Activated naive CD8-positive, alpha-beta T cell (primary cell): ENCODE measurements around the gene WIPF1.

Experiments
- H3K27ac Mint-ChIP-seq: one replicate; pipeline ENCODE4 v1.8.0; 2021; ENCODE audit warnings: mixed read lengths
- H3K27me3 Mint-ChIP-seq: one replicate; pipeline ENCODE4 v1.8.0; 2021; ENCODE audit warnings: mixed read lengths
- H3K36me3 Mint-ChIP-seq: one replicate; pipeline ENCODE4 v1.8.0; 2021; ENCODE audit warnings: mixed read lengths
- H3K4me1 Mint-ChIP-seq: one replicate; pipeline ENCODE4 v1.8.0; 2021; ENCODE audit warnings: low read depth, mixed read lengths
- H3K4me3 Mint-ChIP-seq: one replicate; pipeline ENCODE4 v1.8.0; 2021; ENCODE audit warnings: mild to moderate bottlenecking, mixed read lengths
- H3K9me3 Mint-ChIP-seq: one replicate; pipeline ENCODE4 v1.8.0; 2021; ENCODE audit warnings: low read depth, mixed read lengths

The WIPF1 gene

DNA sequence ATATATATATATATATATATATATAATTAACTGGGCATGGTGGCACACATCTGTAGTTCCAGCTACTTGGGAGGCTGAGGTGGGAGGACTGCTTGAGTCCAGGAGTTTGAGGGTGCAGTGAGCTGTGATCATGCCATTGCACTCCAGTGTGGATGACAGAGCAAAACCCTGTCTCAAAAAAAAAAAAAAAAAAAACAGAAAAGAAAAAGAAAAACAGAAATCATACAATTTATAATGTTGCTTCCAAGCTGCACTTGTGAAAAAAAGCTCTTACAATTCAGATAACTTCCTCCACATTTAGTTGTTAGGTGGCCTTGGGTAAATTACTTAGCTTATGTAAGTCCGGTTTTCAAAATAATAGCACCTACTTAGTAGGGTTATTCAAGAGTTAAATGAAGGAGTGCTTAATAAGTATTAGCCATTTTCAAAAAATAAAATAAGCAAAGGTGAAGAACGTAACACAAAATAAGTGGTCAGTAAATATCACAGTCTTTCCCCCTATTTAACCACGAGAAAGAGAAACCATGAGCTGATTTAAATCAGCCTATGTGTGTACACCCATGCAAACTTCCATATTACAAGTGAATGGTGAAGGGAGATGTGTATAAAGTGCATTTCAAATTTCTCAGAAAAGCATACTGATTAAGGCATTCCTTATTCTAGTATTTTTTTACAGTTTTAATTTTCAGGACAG lies 2.3 kb downstream of the WIPF1 start:
- no peaks in the 10 kb centered on the region for H3K9me3 Mint-ChIP-seq
- H3K27me3 Mint-ChIP-seq, result no peaks in the 10 kb centered on the region
- peak overlapping the region; percentile 92 for H3K4me3 Mint-ChIP-seq
- H3K36me3 Mint-ChIP-seq, result peaks cover 12% of the 10 kb centered on the region
- H3K4me1 Mint-ChIP-seq, result peaks cover 76% of the 10 kb centered on the region
- H3K27ac Mint-ChIP-seq, result peak overlapping the region; percentile 97

DNA sequence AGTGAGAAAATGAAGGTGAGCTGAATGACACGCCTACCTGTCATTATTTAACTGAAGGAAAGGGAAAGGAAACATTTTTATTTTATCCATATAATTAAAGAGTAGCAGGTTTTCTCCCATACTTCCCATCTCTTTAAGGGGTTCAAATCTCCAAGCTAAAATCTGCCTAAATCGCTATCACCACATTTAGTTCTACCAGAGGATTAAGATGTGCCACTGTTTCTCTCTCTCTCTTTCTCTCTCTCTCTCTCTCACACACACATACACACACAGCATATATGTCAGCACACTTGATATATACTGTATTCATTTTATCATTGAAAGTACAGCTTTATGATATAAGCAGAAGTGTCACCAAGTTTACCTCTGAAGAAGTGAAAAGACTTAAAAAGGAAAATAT lies 3.1 kb downstream of the WIPF1 start:
- Mint-ChIP-seq H3K4me3 (peak overlapping the region; percentile 92), H3K4me1 (peaks cover 75% of the 10 kb centered on the region), H3K9me3 (no peaks in the 10 kb centered on the region), H3K36me3 (peaks cover 13% of the 10 kb centered on the region), H3K27ac (peak overlapping the region; percentile 97), H3K27me3 (no peaks in the 10 kb centered on the region)

DNA sequence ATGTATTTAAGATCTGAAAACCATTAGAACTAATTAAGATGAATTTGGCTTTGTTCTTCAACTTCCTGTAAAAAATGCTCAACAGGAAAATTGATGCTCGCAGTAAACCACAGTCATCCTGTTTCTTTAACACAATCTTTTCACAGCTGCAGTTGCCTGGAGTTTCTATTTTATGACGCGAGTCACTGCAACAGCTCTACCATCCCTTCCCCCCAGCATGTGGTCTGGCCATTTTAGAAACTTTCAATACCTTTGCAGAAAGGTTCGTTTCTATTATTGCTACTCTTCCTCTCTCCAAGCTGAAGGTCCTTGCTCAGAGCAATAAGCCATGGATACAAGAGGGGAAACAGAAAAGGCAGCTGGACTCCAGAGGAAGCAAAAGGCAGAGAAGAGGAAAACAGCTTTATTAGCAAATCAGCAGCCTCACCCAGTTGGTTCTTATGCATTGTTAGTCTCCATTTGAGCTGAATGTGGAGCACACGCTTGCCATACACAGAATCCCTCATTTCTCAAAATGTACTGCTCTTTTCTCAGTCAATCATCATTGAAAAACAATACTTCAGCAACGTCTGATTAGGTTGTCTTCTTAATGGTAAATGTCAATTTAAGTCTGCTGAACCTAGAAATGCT lies 3.9 kb downstream of the WIPF1 start:
- peaks cover 13% of the 10 kb centered on the region for H3K36me3 Mint-ChIP-seq
- H3K27ac Mint-ChIP-seq, result peak overlapping the region; percentile 97
- peak overlapping the region; percentile 92 for H3K4me3 Mint-ChIP-seq
- no peaks in the 10 kb centered on the region for H3K9me3 Mint-ChIP-seq
- no peaks in the 10 kb centered on the region for H3K27me3 Mint-ChIP-seq
- peaks cover 75% of the 10 kb centered on the region for H3K4me1 Mint-ChIP-seq

DNA sequence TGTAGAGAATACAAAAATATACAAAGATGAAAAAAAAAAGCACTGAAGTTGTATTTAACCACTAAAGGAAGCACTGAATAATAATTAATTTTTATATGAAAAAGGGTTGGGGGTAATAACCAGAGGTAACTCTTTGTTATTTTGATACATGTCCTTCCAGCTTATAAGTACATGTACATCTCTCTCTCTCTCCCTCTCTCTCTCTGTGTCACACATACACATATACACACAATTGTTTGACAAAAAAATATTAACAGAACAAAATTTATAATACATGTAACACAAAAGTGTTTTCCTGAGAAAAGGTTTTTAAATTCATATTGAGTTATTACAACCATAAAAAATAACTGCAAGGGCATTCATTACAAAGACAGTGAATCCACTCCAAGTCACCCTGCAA lies 4.6 kb downstream of the WIPF1 start:
- Mint-ChIP-seq H3K9me3 (no peaks in the 10 kb centered on the region), H3K27ac (peak overlapping the region; percentile 97), H3K36me3 (peaks cover 13% of the 10 kb centered on the region), H3K4me1 (peaks cover 75% of the 10 kb centered on the region), H3K27me3 (no peaks in the 10 kb centered on the region), H3K4me3 (peak overlapping the region; percentile 92)

DNA sequence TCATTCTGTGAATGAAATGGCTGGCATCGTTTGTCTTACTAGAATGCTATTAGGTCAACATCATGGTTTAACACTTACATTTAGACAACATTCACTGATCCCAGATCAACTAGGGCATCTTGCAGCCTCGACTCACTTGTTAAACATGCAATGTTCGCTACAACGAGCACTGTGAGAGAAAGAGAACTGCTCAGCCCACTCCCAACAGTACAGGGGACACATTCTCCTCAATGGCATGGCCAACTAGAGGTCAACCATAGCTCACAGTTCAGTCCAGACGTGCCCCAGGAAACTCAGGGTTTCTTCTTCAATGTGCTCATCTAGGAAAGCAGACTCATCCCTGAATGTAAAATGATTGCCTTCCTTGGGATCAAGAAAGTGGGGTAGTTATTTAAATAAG lies 5.9 kb downstream of the WIPF1 start:
- Mint-ChIP-seq H3K4me3 (peak overlapping the region; percentile 75), H3K27me3 (no peaks in the 10 kb centered on the region), H3K4me1 (peaks cover 82% of the 10 kb centered on the region), H3K36me3 (peaks cover 14% of the 10 kb centered on the region), H3K9me3 (no peaks in the 10 kb centered on the region), H3K27ac (peak overlapping the region; percentile 97)

DNA sequence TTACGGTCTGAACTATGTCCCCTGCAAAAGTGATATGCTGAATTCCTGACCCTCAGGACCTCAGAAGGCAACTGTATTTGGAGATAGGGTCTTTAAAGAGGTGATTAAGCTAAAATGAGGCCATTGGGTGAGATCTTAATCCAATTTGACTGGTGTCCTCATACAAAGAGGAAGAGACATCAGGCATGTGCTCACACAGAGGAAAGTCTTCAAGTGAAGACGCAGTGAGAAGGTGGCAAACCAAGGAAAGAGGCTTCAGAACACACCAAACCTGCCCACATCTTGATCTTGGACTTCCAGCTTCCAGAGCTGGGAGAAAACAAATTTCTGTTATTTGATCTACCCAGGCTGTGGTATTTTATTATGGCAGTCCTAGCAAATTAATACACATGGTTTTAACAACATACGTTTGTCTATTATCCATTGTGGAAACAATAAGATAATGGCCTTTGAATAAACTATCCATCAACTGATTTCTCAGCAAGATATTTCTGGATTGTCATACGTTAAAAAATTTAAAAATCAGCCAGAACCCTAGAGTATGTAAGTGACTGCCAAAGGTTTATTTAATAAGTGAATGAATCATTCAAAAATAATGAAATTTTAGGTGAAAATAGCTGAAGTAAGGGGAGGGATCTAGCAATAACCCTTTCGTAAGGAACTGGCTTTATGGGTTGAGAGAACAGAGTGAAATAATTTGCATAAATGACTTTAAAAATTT lies 6.5 kb downstream of the WIPF1 start:
- Mint-ChIP-seq H3K27me3 (no peaks in the 10 kb centered on the region), H3K4me3 (peak overlapping the region; percentile 75), H3K4me1 (peaks cover 86% of the 10 kb centered on the region), H3K9me3 (no peaks in the 10 kb centered on the region), H3K36me3 (peaks cover 14% of the 10 kb centered on the region), H3K27ac (peak overlapping the region; percentile 97)

DNA sequence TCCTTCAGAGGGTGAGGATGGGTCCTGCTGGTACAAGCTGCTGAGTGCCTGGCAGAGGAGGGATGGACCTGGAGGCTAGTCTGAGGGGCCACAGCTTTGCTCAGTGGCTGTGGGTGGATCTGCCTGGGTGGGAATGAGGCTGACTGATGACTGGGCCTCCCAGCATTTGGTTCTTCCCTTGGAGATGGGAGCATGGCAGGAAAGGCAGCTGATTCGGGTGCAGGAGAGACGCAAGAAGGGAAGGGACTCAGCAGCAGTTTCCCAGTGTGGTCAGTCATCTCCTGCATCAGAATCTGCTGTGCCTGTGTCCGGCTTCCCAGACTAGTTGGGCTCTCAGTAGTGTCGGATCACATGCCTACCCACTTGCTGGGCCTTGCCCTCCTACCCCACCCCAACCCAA lies 7.3 kb downstream of the WIPF1 start:
- no peaks in the 10 kb centered on the region for H3K27me3 Mint-ChIP-seq
- H3K4me1 Mint-ChIP-seq, result peaks cover 89% of the 10 kb centered on the region
- peak overlapping the region; percentile 97 for H3K27ac Mint-ChIP-seq
- H3K9me3 Mint-ChIP-seq, result no peaks in the 10 kb centered on the region
- H3K36me3 Mint-ChIP-seq, result peaks cover 11% of the 10 kb centered on the region
- peak overlapping the region; percentile 75 for H3K4me3 Mint-ChIP-seq

DNA sequence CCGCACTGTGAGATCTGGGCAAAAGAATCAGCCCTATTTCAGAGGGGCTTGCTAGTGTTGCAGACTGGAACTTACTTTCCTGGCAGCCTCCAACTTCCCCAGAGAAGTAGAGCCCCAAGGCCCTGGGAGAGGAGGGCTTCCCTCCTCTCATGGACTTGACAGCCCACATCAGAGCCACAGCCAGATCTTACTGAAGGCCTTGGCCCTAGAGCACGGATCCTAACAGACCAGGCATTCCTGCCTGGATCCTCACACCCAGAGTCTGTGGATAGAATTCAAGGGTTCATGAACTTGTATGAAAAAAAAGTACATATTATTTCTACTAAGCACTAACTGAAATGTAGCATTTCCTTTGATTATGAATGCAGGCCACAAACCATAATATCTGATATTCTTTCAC lies 8.3 kb downstream of the WIPF1 start:
- Mint-ChIP-seq H3K4me3 (peak overlapping the region; percentile 78), H3K27me3 (no peaks in the 10 kb centered on the region), H3K4me1 (peaks cover 93% of the 10 kb centered on the region), H3K27ac (peak overlapping the region; percentile 96), H3K9me3 (no peaks in the 10 kb centered on the region), H3K36me3 (peaks cover 10% of the 10 kb centered on the region)

DNA sequence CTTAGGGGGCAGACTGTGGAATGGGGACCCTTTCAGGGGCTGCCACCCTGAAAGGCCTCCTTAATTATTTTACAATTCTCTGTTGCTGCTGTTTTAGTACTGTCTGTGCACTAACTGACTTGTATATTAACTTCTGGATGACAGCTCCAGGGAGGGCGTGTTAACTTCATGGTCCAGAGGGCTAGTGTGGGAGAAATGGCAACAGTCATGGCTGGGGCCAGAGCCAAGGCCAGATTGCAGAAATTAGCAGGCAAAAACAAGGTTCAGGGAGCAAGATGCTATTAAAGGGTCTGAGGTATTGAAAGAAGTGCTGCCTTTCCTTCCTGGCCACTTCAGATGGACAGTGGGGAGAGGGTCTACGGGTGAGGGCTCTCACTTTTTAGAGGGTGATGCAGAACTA lies 9.1 kb downstream of the WIPF1 start:
- Mint-ChIP-seq H3K4me3 (peak overlapping the region; percentile 78), H3K9me3 (no peaks in the 10 kb centered on the region), H3K36me3 (peaks cover 10% of the 10 kb centered on the region)

DNA sequence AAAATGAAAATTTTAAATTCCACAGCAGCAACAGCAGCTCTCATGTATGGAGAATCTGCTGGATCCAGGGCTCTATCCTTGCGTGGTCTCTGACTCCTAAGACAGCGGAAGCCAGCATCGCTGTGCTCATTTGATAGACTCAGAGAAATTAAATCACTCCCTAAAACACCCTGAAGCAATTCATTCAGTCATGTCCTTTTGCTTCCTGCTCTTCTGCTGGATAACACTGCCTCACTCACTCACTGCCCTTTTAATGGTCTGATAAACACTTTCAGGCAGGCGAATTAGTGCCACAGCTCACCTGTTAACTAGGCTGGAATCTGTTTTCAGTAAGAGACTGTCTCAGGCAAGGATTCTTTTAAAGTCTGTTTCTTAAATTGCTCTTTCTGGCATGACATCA lies 10.0 kb downstream of the WIPF1 start:
- H3K27ac Mint-ChIP-seq, result peak overlapping the region; percentile 96
- no peaks in the 10 kb centered on the region for H3K27me3 Mint-ChIP-seq
- peaks cover 95% of the 10 kb centered on the region for H3K4me1 Mint-ChIP-seq

More for the DNA sequence above, 9.1 kb downstream of the WIPF1 start:
- Mint-ChIP-seq H3K4me1 (peaks cover 94% of the 10 kb centered on the region), H3K27me3 (no peaks in the 10 kb centered on the region), H3K27ac (peak overlapping the region; percentile 96)

DNA sequence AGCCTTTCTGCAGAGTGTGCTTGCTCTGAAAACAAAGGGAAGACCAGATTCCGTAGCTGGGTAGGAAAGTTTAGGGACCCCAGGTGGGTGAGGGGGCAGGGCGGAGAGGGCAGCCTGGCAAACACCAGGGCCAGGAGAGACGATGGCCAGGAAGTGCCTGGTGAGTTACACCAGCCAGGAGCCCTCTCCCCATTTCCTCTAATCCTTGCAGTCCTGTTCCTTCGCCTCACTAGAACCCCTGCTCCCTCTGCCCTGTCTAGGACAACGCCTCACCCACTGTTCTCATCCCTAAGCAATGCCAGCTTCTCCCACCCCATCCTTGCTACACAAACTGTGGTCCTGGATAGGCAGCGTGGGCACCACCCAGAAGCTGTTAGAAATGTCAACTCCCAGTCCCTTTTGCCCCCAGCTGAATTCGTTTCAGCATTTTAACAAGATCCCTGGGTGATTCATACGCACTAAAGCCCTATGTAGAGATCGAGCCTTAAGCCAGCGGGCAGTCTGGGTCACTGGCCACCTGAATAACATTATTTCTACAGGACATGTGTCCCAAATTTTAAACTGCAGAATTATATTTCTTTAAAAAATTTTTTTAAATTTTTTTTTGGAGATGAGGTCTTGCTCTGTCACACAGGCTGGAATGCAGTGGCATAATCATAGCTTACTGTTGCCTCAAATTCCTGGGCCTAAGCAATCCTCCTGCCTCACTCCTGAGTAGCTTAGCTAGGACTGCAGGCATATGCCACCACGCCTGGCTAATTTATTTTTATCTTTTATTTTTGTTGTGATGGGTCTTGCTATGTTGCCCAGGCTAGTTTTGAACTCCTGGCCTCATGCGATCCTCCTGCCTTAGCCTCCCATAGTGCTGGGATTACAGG lies 10.9 kb downstream of the WIPF1 start:
- no peaks in the 10 kb centered on the region for H3K27me3 Mint-ChIP-seq
- peaks cover 13% of the 10 kb centered on the region for H3K36me3 Mint-ChIP-seq
- H3K4me3 Mint-ChIP-seq, result peak overlapping the region; percentile 11
- peak overlapping the region; percentile 96 for H3K27ac Mint-ChIP-seq
- no peaks in the 10 kb centered on the region for H3K9me3 Mint-ChIP-seq
- H3K4me1 Mint-ChIP-seq, result peaks cover 98% of the 10 kb centered on the region

More for the DNA sequence above, 10.0 kb downstream of the WIPF1 start:
- Mint-ChIP-seq H3K4me3 (peak overlapping the region; percentile 78), H3K9me3 (no peaks in the 10 kb centered on the region), H3K36me3 (peaks cover 14% of the 10 kb centered on the region)

DNA sequence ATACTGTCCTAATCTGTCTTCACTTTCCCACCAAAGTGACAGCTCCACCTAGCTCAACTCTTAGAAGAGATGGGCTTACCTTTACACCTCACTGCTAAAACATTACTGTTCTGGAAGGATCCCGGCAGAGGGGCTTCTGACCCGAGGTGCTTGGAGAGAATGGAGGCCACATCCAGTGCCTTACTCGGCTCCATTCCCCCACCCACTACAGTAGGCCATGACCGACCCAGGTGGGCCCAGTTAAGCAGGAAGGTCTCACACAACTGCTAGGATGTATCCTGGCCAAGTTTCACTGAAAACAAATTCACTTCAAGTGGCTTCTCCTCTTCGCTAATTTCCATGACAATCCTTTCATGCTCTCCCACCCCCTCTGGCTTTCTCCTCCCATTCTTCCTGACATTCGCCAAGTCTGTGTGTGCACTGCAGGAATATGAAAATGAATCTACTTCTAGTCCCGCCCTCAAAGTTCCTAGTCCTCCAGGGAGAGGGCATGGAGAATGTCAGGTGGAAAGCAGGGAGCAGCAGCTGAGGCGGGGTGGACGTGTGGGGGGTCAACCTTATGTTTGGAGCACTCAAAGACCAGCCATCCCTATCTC lies 11.8 kb downstream of the WIPF1 start:
- Mint-ChIP-seq H3K36me3 (peaks cover 13% of the 10 kb centered on the region), H3K4me1 (peaks cover 96% of the 10 kb centered on the region), H3K27ac (peak overlapping the region; percentile 82), H3K27me3 (no peaks in the 10 kb centered on the region), H3K4me3 (peak overlapping the region; percentile 48), H3K9me3 (no peaks in the 10 kb centered on the region)

DNA sequence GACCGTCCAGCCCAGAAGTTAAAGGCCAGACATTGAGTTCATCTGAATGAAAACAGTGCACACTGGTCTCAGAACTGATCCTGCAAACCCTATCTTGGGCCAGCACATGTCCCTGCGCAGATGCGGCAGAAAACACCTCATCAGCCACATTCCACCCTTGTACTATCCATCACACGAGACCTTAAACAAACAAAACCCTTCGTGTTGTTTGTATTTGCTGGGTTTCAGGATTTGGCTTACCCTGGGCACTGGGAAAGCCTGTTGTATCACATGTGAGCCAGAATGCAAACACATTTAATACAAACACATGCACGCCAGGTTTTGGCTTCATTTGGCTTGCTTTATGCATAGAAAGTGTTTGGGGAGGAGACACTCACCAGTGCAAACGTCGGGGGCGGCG lies 12.5 kb downstream of the WIPF1 start:
- H3K4me1 Mint-ChIP-seq, result peaks cover 96% of the 10 kb centered on the region
- H3K9me3 Mint-ChIP-seq, result no peaks in the 10 kb centered on the region
- H3K27me3 Mint-ChIP-seq, result no peaks in the 10 kb centered on the region
- no peak overlapping the region for H3K4me3 Mint-ChIP-seq
- peak overlapping the region; percentile 41 for H3K27ac Mint-ChIP-seq
- peaks cover 12% of the 10 kb centered on the region for H3K36me3 Mint-ChIP-seq

DNA sequence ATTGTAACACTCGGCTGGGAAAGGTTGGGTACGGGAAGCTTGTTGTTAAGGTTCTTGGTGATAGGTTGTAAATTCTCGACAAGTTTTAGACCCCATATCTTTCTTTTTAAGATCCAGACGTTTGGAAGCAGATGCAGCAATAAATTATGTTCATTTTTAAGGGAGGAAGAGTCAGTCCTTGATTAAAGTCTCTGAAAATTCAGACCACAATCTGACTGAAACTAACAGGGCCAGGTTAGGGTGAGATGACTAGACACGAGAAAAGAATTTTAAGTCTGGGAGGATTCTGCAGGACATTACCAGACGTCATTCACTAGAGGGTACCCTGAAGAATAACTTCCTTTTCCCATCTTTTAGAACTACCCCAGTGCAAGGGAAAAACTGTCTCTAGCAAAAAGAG lies 16.1 kb downstream of the WIPF1 start:
- Mint-ChIP-seq H3K36me3 (peaks cover 8% of the 10 kb centered on the region), H3K27me3 (no peaks in the 10 kb centered on the region), H3K9me3 (no peaks in the 10 kb centered on the region), H3K4me1 (peaks cover 83% of the 10 kb centered on the region), H3K27ac (peak overlapping the region; percentile 91), H3K4me3 (peak overlapping the region; percentile 27)
